Measurements from ENCODE around the gene SLC35A4.

GRCh38 chr5:140547508-140548299, 16.9 kb upstream of the SLC35A4 start, which contains the start of gene EIF4EBP3:
- TF ChIP-seq CTCF (IDR thresholded peaks at IDR 0.05; ENCODE audit: low read depth, low read length, missing input control) (peak; percentile 67), GABPA (IDR thresholded peaks at IDR 0.05 in 1 of 2, conservative IDR thresholded peaks at IDR 0.05 in 1 of 2) (peak in 1 of 2 donors; percentile 79), RAD21 (IDR thresholded peaks at IDR 0.05) (peak; percentile 60 to 69), EGR1 (IDR thresholded peaks at IDR 0.05; ENCODE audit: low read depth in 2 of 2) (peak; percentile 13 to 92), REST (IDR thresholded peaks at IDR 0.05) (peak; percentile 37), ATF3 (IDR thresholded peaks at IDR 0.05) (no peak), TAF1 (conservative IDR thresholded peaks at IDR 0.05) (no peak), YY1 (IDR thresholded peaks at IDR 0.05) (peak; percentile 5)
- TF ChIP-seq, protein P1, sequence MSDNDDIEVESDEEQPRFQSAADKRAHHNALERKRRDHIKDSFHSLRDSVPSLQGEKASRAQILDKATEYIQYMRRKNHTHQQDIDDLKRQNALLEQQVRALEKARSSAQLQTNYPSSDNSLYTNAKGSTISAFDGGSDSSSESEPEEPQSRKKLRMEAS (IDR thresholded peaks at IDR 0.05): peak; percentile 98
